Stimulated activated naive CD4-positive, alpha-beta T cell treated with Interleukin-2 at 50 U/mL for 16 hours (primary cell): ENCODE results near the gene ZNF69.
A peak's percentile ranks its signal among the peaks of the same experiment; 100 is the strongest.
"Not testable (repeated sequence)": the region's sequence is repeated elsewhere in the genome, so short reads cannot be mapped to it uniquely, and the experiment has no call there.

ENCODE experiments used
- DNase-seq: peaks from one replicate; lab custom pipeline; 2025; lab: John Stamatoyannopoulos, UW

Gene ZNF69

DNA sequence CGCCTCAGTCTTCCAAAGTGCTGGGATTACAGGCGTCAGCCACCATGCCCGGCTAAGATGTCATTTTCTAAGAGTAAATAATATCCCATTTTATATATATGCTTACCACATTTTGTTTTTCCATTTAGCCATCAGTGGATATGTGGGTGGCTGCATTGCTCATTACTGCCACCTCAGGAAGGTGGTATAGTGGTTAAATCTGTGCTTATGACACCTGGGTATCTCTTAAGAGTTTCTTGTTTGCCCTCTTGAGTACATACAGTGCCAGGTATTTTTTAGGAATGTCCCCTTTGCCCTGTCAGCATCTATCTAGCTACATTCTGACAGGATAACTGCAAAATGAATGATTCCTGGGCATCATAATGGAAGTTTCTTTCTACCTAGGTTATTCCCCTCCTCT lies 14.6 kb downstream of the ZNF69 start:
- DNase-seq, result no peak

DNA sequence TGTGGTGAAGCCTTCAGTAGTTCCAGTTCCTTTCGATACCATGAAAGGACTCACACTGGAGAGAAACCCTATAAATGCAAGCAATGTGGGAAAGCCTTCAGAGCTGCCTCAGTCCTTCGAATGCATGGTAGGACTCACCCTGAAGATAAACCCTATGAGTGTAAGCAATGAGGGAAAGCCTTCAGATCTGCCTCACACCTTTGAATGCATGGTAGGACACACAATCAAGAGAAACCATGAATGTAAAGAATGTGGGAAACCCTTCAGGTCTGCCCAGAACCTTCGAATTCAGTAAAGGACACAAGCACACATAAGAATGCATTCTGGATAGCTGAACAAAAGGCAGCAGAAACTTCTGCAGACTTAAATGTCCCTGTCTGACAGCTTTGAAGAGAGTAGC lies 18.3 kb downstream of the ZNF69 start:
- no peak for DNase-seq

DNA sequence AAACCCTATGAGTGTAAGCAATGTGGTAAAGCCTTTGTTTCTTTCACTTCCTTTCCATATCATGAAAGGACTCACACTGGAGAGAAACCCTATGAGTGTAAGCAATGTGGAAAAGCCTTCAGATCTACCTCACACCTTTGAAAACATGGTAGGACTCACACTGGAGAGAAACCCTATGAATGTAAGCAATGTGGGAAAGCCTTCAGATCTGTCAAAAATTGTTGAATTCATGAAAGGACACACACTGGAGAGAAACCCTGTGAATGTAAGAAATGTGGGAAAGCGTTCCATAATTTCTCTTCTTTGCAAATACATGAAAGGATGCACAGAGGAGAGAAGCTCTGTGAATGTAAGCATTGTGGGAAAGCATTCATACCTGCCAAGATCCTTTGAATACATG lies 24.4 kb downstream of the ZNF69 start:
- DNase-seq, result not testable (repeated sequence)

DNA sequence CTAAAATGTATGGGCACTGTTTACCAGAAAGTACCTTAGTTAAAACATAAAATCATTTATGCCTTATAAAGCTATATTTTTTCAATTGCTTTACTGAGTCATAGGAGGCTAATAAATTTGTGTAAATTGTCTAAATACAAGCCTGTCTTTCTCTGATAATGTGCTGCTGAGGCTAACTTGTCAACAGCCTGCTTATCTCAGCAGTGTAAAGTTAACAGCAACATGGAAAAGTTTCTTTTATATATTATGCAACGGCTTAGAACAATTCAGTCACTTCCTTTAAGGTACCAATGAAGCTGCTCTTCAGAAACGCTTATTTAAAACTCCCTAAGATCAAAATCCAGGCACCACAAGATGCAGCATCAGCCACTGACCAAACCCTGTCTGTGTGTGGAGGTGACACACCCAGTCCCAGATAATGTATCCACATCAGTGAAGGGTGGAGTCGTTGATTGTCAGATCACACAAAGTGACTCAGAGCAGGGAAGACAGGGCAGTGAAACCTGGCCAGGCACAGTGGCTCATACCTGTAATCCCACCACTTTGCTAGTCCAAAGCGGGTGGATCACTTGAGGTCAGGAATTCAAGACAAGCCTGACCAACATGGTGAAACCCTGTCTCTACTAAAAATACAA lies 27.0 kb downstream of the ZNF69 start:
- DNase-seq, result not testable (repeated sequence)

DNA sequence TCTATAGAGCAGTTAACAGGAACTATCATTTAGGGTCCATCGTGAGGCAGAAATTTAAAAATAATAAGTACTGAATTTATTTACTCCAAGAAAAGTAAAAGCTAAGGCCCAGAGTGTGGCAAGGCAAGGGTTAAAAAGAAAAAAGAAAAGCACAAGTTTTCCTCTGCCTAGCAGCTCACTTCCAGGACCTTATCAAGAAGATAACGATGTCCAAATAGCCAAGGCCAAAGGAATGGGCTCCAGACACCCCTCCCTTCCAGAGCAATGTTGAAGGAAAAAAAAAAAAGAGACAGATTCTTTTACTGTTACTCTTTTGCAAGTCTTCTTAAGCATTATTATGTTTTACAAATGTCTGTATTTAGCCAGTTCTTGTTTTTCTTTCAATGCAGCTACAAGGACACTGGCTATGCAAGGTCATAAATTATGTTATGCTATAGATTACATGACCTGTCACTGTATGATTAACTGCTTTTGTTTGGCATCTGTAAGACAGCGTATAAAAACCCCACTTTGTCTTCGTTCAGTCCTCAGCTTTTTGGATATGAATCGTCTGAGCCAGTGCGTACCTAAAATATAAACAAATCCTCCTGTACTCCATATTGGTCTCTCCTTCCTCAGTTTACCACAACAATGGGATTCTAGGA lies 34.4 kb downstream of the ZNF69 start:
- DNase-seq, result no peak

DNA sequence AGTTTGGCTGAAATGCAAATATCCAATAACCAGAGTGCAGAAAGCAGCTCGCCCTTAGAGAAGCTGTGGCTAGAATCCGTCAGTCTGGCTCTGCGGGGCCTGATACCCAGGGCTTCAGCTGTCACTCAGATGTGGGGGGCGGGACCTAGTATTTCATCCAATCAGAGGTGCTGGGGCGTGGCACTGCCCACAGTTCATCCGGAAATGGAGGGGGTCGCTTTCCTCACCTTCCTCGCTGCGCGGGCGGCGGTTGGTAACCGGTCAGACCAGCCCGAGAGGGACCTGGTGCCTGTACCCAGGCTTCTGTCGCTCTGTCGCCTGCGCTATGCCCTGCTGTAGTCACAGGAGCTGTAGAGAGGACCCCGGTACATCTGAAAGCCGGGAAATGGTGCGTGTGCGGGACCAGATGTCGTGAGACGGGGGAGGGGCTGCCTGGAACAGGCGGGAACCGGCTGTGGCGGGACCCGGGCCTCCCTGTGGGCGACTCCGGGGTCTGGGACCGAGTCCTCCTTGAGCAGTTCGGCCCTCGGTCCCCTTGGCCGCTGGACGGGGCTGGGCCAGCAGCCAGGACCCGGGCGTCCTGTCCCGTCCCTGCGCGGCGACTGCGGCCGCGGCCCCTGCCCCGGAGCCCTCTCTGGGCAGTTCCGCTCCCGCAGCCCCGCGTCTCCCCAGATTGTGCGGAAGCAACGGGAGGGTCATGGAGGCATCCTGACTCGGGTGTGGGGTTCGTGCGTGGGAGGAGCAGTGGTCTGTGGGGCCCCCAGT lies 37.5 kb downstream of the ZNF69 start, which contains the start of gene ZNF700:
TSS of gene ZNF700 (plus strand) at position 222 of the 765 bp plus-strand sequence. CDS start at position 326, 104 bp downstream.
- peak; percentile 93 for DNase-seq

DNA sequence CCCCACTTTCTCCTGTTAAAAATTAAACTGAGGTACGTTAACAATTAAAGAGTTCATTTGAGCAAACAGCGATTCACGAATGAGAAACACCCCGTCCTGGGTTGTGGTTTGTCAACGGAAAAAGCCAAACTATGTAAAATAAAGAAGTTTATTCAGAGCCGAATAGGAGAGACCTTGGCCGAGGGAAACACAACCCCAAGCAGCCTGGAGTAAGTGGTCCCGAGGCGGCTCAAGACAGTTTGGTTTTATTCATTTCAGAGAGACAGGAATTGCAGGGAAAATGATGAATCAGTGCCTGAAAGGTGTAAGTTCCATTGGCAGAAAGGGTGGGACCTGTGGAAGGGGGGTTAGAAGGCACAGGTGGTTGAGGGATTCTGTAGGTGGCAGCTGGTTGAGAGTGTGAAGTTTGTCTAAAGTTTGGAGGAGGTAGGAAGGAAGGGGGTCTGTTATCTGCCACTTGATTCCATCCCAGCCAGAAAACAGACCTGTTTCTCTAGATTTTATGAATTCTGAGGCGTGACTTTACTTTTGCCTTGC lies 38.1 kb downstream of the ZNF69 start:
- not testable (repeated sequence) for DNase-seq

DNA sequence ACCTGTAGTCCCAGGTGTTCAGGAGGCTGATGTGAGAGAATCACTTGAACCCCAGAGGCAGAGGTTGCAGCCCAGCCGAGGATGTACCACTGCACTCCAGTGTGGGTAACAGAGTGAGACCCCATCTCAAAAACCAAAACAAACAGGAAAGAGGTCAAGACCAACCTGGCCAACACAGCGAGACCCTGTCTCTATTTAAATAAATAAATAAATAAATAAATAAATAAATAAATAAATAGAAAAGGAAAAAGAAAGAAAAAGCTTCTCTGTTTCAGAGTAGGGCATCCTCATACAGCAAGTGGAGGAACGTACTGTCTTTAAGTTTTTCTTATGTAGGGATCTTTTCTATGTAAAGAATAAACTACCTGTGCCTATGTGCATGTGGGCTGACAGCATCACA lies 39.6 kb downstream of the ZNF69 start:
- no peak for DNase-seq

DNA sequence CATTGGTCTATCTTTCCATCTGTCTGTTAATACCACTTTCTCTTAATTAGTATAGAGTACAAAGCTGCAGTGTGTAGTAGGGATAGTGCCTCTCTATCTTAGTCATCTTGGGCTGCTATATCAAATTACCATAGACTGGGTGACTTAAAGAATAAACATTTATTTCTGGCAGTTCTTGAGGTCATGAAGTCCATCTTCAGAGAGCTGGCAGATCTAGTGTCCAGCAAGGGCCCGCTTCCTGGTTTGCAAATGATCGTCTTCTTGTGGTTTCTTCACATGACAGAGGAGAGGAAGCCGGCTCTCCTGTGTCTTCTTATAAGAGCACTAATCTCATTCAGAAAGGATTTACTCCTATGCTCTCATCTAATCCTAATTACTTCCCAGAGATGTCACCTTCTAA lies 43.5 kb downstream of the ZNF69 start:
- DNase-seq, result no peak

DNA sequence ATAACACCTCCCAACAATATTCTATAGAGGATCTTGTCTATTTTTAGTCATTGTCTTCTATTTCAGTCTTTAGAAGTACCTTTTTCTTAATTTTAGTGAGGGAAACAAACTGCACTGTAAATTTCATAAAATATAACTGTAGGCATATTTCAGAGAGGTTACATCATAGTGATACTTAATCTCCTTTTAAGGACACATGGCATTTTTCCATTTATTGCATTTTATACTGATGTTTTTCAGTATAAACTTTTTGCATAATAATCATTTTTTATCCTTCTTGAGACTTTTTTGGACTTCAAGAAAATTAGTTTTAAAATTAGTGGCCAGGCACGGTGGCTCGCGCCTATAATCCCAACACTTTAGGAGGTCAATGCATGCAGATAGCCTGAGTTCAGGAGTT lies 43.9 kb downstream of the ZNF69 start:
- DNase-seq, result no peak

DNA sequence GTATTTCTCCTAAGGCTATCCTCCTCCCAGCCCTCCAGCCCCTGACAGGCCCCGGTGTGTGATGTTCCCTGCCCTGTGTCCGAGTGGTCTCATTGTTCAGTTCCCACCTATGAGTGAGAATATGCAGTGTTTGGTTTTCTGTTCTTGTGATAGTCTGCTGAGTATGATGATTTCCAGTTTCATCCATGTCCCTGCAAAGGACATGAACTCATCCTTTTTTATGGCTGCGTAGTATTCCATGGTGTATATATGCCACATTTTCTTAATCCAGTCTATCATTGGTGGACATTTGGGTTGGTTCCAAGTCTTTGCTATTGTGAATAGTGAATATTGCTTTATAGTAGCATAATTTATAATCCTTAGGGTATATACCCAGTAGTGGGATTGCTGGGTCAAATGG lies 48.2 kb downstream of the ZNF69 start:
- DNase-seq, result not testable (repeated sequence)

DNA sequence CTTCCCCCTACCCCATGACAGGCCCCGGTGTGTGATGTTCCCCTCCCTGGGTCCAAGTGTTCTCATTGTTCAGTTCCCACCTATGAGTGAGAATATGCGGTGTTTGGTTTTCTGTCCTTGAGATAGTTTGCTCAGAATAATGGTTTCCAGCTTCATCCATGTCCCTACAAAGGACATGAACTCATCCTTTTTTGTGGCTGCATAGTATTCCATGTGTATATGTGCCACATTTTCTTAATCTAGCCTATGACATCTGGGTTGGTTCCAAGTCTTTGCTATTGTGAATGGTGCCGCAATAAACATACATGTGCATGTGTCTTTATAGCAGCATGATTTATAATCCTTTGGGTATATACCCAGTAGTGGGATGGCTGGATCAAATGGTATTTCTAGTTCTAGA lies 50.8 kb downstream of the ZNF69 start:
- not testable (repeated sequence) for DNase-seq

DNA sequence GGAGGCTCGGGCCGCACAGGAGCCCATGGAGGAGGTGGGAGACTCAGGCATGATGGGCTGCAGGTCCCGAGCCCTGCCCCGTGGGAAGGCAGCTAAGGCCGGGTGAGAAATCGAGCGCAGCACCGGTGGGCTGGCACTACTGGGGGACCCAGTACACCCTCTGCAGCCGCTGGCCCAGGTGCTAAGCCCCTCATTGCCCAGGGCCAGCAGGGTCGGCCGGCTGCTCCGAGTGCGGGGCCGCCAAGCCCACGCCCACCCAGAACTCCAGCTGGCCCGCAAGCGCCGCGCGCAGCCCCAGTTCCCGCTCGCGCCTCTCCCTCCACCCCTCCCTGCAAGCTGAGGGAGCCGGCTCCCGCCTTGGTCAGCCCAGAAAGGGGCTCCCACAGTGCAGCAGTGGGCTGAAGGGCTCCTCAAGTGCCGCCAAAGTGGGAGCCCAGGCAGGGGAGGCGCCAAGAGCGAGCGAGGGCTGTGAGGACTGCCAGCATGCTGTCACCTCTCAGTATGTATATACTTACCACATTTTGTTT lies 53.8 kb downstream of the ZNF69 start:
- not testable (repeated sequence) for DNase-seq

DNA sequence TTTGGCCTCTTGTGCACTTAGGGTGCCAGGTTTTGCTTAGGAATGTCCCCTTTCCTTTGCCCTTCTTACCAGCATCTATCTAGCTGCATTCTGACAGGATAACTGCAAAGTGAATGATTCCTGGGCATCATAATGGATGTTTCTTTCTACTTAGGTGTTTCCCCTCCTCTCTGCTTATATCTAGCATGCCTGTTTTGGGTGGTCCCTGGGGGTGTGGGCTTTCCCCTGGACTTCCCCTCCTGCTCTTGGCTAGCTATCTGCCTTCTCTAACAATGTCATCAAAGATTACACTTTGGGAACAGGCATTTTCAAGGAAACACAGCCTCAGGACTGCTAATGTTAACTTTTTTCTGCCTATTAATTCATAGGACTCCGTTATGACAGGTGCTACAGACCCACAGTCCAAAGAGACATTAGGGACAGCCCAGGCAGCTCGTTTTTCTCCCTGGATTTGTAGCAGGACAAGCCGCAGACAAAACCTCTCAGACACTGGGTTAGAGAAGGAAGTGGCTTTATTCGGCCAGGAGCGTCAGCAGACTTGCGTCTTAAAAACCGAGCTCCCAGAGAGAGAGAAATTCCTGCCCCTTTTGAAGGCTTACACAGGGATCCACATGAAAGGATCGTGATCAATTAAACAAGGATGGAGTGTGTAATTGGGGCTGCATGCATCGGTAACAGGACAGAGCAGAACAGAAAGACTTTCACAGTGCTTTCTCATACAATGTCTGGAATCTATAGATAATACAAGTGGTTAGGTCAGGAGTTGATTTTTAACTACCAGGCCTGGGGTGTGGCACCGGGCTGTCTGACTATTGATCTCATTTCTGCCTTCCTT lies 54.6 kb downstream of the ZNF69 start:
- DNase-seq, result no peak

DNA sequence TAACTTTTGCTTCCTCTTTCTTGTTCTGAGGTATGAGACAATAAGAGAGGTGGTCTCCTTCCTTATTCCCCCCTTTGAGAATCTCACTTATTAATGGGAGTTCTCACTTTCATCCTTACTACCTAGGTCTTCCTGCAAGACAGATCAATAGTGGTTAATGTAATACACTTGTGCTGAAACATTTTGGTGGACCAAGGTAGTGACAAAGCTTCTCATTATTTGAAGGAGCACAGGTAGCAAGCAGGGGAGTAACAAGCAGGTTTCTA lies 55.2 kb downstream of the ZNF69 start:
- DNase-seq, result no peak

DNA sequence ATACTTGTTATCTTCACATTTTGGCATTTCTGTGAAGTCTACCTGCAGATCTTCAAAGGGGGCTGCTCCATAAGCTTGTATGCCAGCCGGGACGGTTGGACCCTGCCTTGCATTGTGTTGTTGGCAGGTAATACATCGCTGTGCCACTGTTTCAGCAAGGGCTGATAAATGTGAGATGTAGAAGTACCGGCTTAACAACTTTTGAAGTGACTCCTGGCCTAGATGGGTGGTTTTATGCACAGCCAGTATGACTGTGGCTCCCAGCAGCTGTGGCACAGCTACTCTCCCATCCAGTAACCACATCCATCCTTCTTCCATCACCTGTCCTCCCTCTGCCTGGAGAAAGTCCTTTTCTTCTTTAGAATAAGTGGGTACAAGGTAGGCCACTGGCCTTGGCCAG lies 57.1 kb downstream of the ZNF69 start:
- DNase-seq, result no peak

DNA sequence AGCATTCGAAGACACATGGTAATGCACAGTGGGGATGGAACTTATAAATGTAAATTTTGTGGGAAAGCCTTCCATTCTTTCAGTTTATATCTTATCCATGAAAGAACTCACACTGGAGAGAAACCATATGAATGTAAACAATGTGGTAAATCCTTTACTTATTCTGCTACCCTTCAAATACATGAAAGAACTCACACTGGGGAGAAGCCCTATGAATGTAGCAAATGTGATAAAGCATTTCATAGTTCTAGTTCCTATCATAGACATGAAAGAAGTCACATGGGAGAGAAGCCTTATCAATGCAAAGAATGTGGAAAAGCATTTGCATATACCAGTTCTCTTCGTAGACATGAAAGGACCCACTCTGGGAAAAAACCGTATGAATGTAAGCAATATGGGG lies 61.1 kb downstream of the ZNF69 start:
- no peak for DNase-seq

DNA sequence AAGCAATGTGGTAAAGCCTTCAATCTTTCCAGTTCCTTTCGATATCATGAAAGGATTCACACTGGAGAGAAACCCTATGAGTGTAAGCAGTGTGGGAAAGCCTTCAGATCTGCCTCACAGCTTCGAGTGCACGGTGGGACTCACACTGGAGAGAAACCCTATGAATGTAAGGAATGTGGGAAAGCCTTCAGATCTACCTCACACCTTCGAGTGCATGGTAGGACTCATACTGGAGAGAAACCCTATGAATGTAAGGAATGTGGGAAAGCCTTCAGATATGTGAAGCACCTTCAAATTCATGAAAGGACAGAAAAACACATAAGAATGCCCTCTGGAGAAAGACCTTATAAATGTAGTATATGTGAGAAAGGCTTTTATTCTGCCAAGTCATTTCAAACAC lies 61.6 kb downstream of the ZNF69 start:
- DNase-seq, result no peak

DNA sequence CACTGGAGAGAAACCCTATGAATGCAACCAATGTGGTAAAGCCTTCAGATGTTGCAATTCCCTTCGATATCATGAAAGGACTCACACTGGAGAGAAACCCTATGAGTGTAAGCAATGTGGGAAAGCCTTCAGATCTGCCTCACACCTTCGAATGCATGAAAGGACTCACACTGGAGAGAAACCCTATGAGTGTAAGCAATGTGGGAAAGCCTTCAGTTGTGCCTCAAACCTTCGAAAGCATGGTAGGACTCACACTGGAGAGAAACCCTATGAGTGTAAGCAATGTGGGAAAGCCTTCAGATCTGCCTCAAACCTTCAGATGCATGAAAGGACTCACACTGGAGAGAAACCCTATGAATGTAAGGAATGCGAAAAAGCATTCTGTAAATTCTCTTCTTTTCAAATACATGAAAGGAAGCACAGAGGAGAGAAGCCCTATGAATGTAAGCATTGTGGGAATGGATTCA lies 62.1 kb downstream of the ZNF69 start:
- not testable (repeated sequence) for DNase-seq

DNA sequence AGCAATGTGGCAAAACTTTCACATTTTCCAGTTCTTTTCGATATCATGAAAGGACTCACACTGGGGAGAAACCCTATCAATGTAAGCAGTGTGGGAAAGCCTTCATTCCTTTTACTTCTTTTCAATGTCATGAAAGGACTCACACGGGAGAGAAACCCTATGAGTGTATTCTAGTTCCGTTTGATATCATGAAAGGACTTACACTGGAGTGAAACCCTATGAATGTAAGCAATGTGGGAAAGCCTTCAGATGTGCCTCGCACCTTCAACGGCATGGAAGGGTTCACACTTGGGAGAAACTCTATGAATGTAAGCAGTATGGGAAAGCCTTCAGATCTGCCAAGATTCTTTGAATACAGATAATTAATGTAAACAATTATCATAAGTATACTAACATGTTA lies 62.7 kb downstream of the ZNF69 start:
- DNase-seq, result no peak
